Measurements from ENCODE around the gene LRRC59.
"Not testable (repeated sequence)": the region's sequence is repeated elsewhere in the genome, so short reads cannot be mapped to it uniquely, and the experiment has no call there.

The LRRC59 gene

DNA sequence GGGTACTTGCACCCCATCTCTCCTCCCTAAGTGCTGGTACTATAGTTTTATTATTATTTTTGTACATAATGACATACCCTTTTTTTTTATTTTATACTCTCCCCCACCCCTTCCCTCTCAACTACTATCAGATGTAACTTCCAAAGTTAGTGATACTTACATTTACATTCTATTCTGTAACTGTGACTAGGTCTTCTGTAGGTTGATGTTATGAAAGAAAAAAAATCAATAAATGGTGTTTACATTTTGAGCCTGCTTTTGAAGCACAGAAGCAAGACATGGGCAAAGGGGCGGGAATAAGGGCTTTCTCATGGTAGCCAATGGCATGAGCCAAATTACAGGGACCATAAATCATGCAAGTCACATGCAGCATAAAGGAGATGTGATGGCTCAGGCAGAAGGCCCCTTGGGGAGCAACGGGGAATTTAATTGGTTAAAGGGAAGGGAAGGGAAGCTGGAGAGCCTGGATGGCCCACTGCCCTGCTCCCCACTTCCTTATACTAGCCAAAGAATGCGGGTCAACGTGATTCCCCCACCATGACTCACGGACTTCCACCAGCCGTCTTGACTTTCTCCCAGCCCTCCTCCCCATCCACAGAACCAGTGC is 26.3 kb upstream of the LRRC59 start:
- H3K4me3 ChIP-seq (ENCODE audit: low read depth, low read length): no peak overlapping the region
- no peaks in the 10 kb centered on the region for H3K9me3 ChIP-seq (ENCODE audit: control insufficient read depth, insufficient read depth, low read length)
- H3K36me3 ChIP-seq (ENCODE audit: control insufficient read depth, insufficient read depth, low read length): no peaks in the 10 kb centered on the region
- H3K27me3 ChIP-seq (ENCODE audit: control insufficient read depth, insufficient read depth, low read length): peaks cover 5% of the 10 kb centered on the region; the same call in 1 of the 2 replicates
- peaks cover 14% of the 10 kb centered on the region for H3K4me1 ChIP-seq (ENCODE audit: control insufficient read depth, insufficient read depth, low read length)
- H3K27ac ChIP-seq (ENCODE audit: low read depth, low read length): no peak overlapping the region
- no peak overlapping the region for H3K9ac ChIP-seq (ENCODE audit: low read depth, low read length)

DNA sequence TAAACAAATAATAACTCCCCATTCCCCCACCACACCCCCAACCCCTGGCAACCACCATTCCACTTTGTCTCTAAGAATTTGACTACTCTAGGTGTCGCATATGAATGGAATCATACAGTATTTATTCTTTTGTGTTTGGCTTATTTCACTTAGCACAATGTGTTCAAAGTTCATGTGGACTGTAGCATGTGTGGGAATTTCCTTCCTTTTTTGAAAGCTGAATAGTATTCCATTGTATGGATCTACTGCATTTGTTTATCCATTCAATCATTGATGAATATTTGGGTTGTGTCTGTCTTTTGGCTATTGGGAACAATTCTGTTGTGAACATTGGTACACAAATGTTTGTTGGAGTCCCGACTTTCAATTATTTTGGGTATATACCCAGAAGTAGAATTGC is 25.4 kb upstream of the LRRC59 start:
- H3K4me1 ChIP-seq (ENCODE audit: control insufficient read depth, insufficient read depth, low read length): peaks cover 14% of the 10 kb centered on the region
- peaks cover 5% of the 10 kb centered on the region; the same call in 1 of the 2 replicates for H3K27me3 ChIP-seq (ENCODE audit: control insufficient read depth, insufficient read depth, low read length)
- no peak overlapping the region for H3K27ac ChIP-seq (ENCODE audit: low read depth, low read length)
- no peak overlapping the region for H3K9ac ChIP-seq (ENCODE audit: low read depth, low read length)
- H3K36me3 ChIP-seq (ENCODE audit: control insufficient read depth, insufficient read depth, low read length): no peaks in the 10 kb centered on the region
- no peak overlapping the region for H3K4me3 ChIP-seq (ENCODE audit: low read depth, low read length)
- H3K9me3 ChIP-seq (ENCODE audit: control insufficient read depth, insufficient read depth, low read length): no peaks in the 10 kb centered on the region

DNA sequence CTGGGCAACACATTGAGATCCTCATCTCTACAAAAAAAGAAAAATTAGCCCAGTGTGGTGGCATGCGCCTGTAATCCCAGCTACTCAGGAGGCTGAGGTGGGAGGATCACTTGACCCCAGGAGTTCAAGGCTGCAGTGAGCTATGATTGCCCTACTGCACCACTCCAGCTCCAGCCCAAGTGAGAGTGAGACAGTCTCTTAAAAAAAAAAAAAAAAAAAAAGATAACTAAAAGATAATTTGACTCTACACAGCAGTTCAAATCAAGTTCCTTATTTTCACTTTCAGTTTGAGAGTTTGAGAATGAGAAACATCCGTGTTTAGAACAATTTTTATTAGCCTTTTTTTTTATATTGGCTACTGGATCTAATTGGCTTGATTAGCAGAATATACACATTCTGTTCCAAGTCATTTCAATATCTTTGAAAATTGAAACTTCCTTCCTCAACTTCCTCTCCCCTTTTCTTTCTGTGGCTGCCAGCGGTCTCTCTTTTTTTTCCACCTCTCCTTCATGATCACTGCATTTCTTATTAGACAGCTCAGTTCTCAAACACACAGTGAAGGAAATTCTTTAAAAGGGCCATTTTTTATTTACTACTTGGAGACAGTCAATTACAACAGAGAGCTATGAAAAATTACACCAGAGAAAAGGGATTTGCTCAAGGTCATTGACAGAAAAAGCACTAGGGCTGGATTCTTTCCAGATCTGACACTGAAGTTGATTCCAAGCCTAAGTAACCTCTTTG is 24.2 kb upstream of the LRRC59 start:
- Histone ChIP-seq H3K4me3 (ENCODE audit: low read depth, low read length) (no peak overlapping the region), H3K4me1 (ENCODE audit: control insufficient read depth, insufficient read depth, low read length) (peaks cover 4% of the 10 kb centered on the region), H3K27me3 (ENCODE audit: control insufficient read depth, insufficient read depth, low read length) (peaks cover 5% of the 10 kb centered on the region; the same call in 1 of the 2 replicates), H3K9ac (ENCODE audit: low read depth, low read length) (no peak overlapping the region), H3K27ac (ENCODE audit: low read depth, low read length) (no peak overlapping the region), H3K9me3 (ENCODE audit: control insufficient read depth, insufficient read depth, low read length) (no peaks in the 10 kb centered on the region), H3K36me3 (ENCODE audit: control insufficient read depth, insufficient read depth, low read length) (no peaks in the 10 kb centered on the region)

DNA sequence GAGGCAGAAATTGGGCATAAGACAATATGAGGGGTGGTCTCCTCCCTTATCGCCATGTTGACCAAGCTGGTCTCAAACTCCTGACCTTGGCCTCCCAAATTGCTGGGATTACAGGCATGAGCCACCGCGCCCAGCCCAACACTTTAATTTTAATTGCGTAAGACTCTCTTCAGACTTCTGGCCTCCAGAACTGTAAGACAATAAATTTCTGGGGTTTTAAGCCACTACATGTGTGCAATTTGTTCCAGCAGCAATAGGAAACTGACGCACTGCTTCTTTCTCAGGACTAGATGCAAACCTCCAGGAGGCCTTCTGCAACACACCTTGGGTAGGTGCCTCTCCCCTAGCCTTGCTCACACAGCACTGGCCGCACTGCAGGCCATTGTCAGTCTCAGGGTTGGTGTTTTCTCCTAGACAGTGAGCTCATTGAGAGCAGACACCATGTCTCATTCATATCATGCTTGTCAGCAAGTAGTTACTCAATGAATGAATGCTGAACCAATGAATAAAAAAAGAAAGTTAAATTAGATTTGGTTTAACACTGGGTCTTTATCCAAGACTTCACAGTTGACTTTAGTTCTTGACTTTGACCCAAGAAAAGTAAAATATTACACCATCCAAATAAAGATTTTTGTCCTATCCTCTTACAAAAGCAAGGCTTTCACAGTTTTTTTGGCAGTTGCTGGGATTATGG is 23.2 kb upstream of the LRRC59 start:
- no peak overlapping the region for H3K27ac ChIP-seq (ENCODE audit: low read depth, low read length)
- no peak overlapping the region for H3K4me3 ChIP-seq (ENCODE audit: low read depth, low read length)

DNA sequence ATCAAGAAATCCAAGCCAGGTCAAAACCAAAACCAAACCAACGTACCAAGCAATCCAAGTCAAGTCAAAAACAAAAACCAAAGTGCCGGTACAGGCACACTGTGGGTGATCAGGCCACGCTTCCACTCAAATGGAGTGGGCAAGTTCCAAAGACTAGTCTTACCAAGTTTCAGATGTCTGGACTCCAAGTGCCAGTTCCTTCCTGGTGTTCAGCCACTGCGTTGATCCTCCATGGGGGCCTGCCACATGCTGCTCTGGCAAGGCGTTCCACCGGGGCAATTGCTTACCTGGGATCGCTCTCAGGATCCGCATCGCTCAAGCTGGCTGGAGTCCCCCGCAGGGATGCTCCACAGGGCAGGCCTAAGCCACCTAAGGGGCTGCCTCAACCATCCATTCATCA is 22.3 kb upstream of the LRRC59 start:
- H3K27ac ChIP-seq (ENCODE audit: low read depth, low read length); H3K9ac ChIP-seq (ENCODE audit: low read depth, low read length); H3K36me3 ChIP-seq (ENCODE audit: control insufficient read depth, insufficient read depth, low read length); H3K4me3 ChIP-seq (ENCODE audit: low read depth, low read length); H3K4me1 ChIP-seq (ENCODE audit: control insufficient read depth, insufficient read depth, low read length); H3K9me3 ChIP-seq (ENCODE audit: control insufficient read depth, insufficient read depth, low read length); H3K27me3 ChIP-seq (ENCODE audit: control insufficient read depth, insufficient read depth, low read length): not testable (repeated sequence)

More for the DNA sequence above, 23.2 kb upstream of the LRRC59 start:
- H3K36me3 ChIP-seq (ENCODE audit: control insufficient read depth, insufficient read depth, low read length): no peaks in the 10 kb centered on the region
- H3K4me1 ChIP-seq (ENCODE audit: control insufficient read depth, insufficient read depth, low read length): peaks cover 3% of the 10 kb centered on the region; the same call in 1 of the 2 replicates
- H3K9ac ChIP-seq (ENCODE audit: low read depth, low read length): no peak overlapping the region
- peaks cover 5% of the 10 kb centered on the region; the same call in 1 of the 2 replicates for H3K27me3 ChIP-seq (ENCODE audit: control insufficient read depth, insufficient read depth, low read length)
- no peaks in the 10 kb centered on the region for H3K9me3 ChIP-seq (ENCODE audit: control insufficient read depth, insufficient read depth, low read length)

DNA sequence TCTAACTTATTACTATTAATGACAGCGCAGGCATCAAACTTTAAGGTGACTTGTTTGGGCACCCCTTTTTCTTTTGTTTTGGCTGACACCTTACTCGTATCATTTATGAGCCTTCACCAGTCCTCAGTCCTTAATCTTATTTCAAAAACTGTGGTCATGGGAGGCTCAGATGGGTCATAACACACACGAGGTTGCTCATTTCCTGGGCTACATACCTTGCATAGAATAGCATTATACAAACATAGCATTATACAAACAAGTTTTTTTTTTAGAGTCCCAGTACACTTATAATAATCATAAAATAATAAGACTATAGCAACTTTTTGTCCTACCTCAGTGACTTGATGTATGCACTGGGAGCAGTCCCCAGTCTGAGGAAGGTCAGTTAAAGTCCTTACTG is 17.5 kb upstream of the LRRC59 start:
- no peaks in the 10 kb centered on the region for H3K27me3 ChIP-seq (ENCODE audit: control insufficient read depth, insufficient read depth, low read length)
- H3K9me3 ChIP-seq (ENCODE audit: control insufficient read depth, insufficient read depth, low read length): no peaks in the 10 kb centered on the region
- no peaks in the 10 kb centered on the region for H3K4me1 ChIP-seq (ENCODE audit: control insufficient read depth, insufficient read depth, low read length)
- H3K4me3 ChIP-seq (ENCODE audit: low read depth, low read length): no peak overlapping the region
- no peaks in the 10 kb centered on the region for H3K36me3 ChIP-seq (ENCODE audit: control insufficient read depth, insufficient read depth, low read length)
- H3K9ac ChIP-seq (ENCODE audit: low read depth, low read length): no peak overlapping the region
- no peak overlapping the region for H3K27ac ChIP-seq (ENCODE audit: low read depth, low read length)

DNA sequence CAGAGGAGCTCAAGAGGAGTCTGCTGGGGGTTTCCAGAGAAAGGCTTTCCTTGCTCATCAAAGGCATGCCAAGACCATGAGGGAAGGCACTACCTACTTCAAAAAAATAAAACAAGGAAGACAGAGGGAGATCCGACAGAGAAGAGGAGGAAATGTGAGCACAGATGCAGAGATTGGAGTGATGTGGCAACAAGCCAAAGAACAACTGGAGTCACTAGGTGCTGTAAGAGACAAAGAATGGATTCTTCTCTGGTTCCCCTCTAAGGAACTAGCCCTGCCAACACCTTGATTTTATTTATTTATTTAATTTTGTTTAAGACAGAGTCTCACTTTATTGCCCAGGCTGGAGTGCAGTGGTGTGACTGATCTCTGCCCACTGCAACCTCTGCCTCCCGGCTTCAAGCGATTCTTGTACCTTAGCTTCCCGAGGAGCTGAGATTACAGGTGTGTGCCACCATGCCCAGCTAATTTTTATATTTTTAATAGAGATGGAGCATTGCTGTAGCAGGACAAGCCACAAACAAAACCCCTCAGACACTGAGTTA is 14.9 kb upstream of the LRRC59 start:
- H3K27ac ChIP-seq (ENCODE audit: low read depth, low read length): no peak overlapping the region
- H3K36me3 ChIP-seq (ENCODE audit: control insufficient read depth, insufficient read depth, low read length): no peaks in the 10 kb centered on the region
- H3K4me1 ChIP-seq (ENCODE audit: control insufficient read depth, insufficient read depth, low read length): no peaks in the 10 kb centered on the region
- no peaks in the 10 kb centered on the region for H3K9me3 ChIP-seq (ENCODE audit: control insufficient read depth, insufficient read depth, low read length)
- H3K4me3 ChIP-seq (ENCODE audit: low read depth, low read length): no peak overlapping the region
- H3K27me3 ChIP-seq (ENCODE audit: control insufficient read depth, insufficient read depth, low read length): no peaks in the 10 kb centered on the region
- no peak overlapping the region for H3K9ac ChIP-seq (ENCODE audit: low read depth, low read length)

DNA sequence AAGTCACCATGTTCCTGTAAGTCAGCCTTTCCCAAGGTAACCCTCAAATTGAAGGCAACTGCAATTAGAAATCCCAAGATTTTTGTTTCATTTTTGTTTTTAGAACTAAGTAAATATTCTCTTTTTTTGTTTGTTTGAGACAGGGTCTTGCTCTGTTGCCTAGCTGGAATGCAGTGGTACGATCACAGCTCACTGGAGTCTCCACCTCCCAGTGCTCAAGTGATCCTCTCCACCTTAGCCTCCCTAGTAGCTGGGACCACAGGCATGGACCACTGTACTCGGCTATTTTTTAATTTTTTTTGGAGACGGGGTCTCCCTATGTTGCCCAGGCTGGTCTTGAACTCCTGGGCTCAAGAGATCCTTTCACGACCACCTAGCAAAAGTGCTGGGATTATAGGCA is 10.6 kb upstream of the LRRC59 start:
- no peaks in the 10 kb centered on the region for H3K36me3 ChIP-seq (ENCODE audit: control insufficient read depth, insufficient read depth, low read length)
- H3K9ac ChIP-seq (ENCODE audit: low read depth, low read length): no peak overlapping the region
- no peaks in the 10 kb centered on the region for H3K9me3 ChIP-seq (ENCODE audit: control insufficient read depth, insufficient read depth, low read length)
- H3K27me3 ChIP-seq (ENCODE audit: control insufficient read depth, insufficient read depth, low read length): no peaks in the 10 kb centered on the region
- H3K27ac ChIP-seq (ENCODE audit: low read depth, low read length): no peak overlapping the region
- H3K4me3 ChIP-seq (ENCODE audit: low read depth, low read length): no peak overlapping the region
- 0 out of 2 replicates have a peak, but pooled peaks cover under 1% of the 10 kb centered on the region for H3K4me1 ChIP-seq (ENCODE audit: control insufficient read depth, insufficient read depth, low read length)

DNA sequence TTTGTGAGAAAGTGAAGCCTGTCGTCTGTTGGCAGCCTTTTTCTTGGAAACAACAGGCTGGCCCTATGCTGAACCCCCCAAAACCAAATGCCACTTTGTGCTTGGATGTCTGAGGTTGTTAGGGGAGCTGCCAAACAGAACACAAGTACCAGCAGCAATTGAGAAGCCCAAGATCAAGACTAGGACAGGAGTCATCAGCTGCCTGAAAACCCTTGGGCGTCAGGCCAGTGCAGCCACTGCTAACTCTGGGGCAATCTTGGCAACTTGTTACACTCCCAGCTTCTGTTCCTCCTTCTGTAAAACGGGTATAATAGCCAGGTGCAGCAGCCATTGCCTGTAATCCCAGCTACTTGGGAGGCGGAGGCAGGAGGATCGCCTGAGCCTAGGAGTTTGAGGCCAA is 9.3 kb upstream of the LRRC59 start:
- H3K36me3 ChIP-seq (ENCODE audit: control insufficient read depth, insufficient read depth, low read length): no peaks in the 10 kb centered on the region
- H3K9ac ChIP-seq (ENCODE audit: low read depth, low read length): no peak overlapping the region
- H3K27me3 ChIP-seq (ENCODE audit: control insufficient read depth, insufficient read depth, low read length): no peaks in the 10 kb centered on the region
- no peaks in the 10 kb centered on the region for H3K9me3 ChIP-seq (ENCODE audit: control insufficient read depth, insufficient read depth, low read length)
- no peak overlapping the region for H3K4me3 ChIP-seq (ENCODE audit: low read depth, low read length)
- H3K27ac ChIP-seq (ENCODE audit: low read depth, low read length): no peak overlapping the region
- 0 out of 2 replicates have a peak, but pooled peaks cover 5% of the 10 kb centered on the region for H3K4me1 ChIP-seq (ENCODE audit: control insufficient read depth, insufficient read depth, low read length)

DNA sequence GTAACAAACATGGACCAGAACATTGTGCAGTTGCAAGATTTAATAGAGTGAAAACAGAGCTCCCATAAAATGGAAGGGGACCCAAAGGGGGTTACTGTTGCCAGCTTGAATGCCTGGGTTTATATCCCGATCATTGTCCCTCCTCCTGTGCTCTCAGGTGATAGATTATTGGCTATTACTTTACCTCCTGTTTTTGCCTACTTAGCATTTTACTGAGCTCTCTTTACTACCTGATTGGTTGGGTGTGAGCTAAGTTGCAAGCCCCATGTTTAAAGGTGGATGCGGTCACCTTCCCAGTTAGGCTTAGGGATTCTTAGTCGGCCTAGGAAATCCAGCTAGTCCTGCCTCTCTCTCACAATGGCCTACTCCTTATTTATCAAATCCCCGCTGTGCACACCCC is 8.0 kb upstream of the LRRC59 start:
- not testable (repeated sequence) for H3K4me3 ChIP-seq (ENCODE audit: low read depth, low read length); H3K36me3 ChIP-seq (ENCODE audit: control insufficient read depth, insufficient read depth, low read length); H3K4me1 ChIP-seq (ENCODE audit: control insufficient read depth, insufficient read depth, low read length); H3K9me3 ChIP-seq (ENCODE audit: control insufficient read depth, insufficient read depth, low read length); H3K27ac ChIP-seq (ENCODE audit: low read depth, low read length); H3K27me3 ChIP-seq (ENCODE audit: control insufficient read depth, insufficient read depth, low read length); H3K9ac ChIP-seq (ENCODE audit: low read depth, low read length)

DNA sequence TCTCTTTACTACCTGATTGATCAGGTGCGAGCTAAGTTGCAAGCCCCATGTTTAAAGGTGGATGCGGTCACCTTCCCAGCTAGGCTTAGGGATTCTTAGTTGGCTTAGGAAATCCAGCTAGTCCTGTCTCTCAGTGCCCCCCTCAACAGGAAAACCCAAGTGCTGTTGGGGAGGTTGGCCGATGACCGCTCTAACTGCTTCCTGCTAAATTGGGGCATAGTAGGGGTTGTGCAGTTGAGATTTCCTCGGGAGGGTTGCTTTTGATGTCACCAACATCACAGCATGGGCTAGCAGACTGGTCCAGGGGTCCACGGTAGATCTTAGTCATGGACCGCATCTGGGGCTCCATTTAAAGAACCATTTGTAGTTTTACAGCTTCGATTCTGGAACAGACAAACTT is 2.3 kb upstream of the LRRC59 start:
- not testable (repeated sequence) for H3K4me3 ChIP-seq (ENCODE audit: low read depth, low read length); H3K9ac ChIP-seq (ENCODE audit: low read depth, low read length); H3K36me3 ChIP-seq (ENCODE audit: control insufficient read depth, insufficient read depth, low read length); H3K9me3 ChIP-seq (ENCODE audit: control insufficient read depth, insufficient read depth, low read length); H3K27ac ChIP-seq (ENCODE audit: low read depth, low read length); H3K4me1 ChIP-seq (ENCODE audit: control insufficient read depth, insufficient read depth, low read length); H3K27me3 ChIP-seq (ENCODE audit: control insufficient read depth, insufficient read depth, low read length)

Measured in HUES48 (cell line).